Stimulated activated naive CD4-positive, alpha-beta T cell (primary cell): ENCODE results near the gene SMARCC1.

Experiments
- DNase-seq, 6 experiments: peaks; one replicate each; lab custom pipeline; 2025; lab: John Stamatoyannopoulos, UW

The SMARCC1 gene

DNA sequence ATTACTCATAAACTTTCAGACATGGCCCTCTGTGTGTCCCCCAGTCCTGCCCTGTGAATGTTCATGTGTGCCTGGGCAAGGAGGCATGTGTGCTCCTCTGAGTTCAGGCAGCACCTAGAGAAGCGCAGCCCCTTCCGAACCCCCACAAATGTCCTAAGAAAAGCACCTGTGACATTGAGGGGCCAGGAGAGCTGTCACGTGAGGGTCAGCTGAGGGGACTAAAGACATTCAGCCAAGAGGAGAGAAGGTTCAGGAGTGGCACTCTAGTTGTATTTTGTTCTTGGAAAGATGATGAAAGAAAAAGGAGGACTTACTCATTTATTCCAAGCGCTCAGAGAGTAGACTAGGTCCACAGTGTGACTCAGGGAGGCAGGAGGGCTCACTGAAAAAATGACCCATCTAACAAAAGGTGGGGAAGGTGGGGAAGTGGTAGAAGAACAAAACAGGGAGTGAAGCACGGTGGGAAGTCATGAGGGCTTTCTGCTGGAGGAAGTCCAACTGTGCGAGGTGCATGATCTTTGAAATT is 240.0 kb downstream of the SMARCC1 start:
- DNase-seq = no peak

DNA sequence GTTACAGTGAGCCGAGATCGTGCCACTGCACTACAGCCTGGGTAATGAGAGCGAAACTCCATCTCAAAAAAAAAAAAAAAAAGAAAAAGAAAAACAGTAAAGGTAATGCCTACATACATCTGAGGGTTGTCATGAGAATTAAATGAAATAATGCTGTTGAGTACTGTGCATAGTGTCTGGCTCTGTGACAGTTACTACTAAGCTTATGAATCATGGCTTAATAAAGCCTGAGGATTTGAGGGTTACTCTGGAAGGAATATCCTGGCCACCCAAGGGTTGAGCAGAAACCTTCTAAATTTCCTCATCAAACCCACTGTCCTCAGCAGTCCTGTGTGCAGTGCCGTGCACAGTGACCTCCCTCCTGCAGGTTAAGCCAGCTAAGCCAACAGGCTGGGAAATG is 241.4 kb downstream of the SMARCC1 start:
- no peak for DNase-seq

DNA sequence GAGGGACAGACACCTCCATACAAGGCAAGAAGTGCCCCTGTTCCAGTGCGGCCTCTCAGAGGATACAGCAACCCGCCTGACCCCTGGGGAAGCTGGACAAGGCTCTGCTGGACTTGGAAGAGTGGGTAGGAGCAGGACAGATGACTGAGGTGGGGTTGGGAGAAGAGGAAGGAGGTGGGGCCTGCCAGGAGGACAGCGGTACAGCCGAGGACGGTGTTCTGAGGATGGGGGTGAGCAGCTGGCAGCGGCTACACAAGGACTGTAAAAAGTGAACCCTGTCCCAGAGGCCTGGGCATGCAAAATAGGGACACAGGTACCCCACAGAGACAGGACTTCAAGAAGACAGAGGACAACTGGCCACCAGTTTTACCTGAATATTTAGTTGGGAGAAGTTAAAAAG is 244.7 kb downstream of the SMARCC1 start:
- no peak for DNase-seq

DNA sequence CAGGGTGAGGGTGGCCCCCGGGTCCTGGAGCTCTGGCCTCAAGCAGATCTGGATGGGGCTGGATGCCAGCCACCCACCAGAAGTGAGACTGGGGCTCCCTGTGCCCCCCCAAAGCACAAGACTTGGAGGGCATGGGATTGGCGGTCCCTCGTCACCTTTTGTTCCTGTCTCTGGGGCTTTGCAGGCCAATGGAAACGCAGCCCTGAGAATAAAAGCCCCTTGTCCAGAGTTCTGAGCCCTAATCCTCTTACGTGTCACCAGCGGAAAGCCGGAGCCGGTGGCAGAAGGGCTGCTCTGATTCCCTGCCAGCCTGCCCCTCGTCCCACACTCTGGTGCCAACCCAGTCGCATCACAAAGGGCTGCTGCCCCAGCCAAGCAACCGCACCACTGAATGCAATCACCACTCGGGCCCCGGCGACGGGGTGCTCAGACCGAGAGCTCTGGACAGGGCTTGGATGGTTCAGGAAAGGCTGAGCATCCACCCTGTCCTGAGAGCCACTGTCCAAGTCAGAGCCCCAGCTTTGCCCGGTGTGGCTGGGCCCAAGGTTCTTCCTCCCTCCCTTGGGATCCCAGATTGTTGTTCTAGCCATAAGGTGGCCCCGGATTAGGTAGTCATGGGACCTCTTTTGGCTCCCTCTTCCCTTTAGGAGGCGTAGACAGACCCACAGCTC is 245.3 kb downstream of the SMARCC1 start:
- DNase-seq = no peak
